ENCODE data around the gene ANKRD33.

Gene ANKRD33

DNA sequence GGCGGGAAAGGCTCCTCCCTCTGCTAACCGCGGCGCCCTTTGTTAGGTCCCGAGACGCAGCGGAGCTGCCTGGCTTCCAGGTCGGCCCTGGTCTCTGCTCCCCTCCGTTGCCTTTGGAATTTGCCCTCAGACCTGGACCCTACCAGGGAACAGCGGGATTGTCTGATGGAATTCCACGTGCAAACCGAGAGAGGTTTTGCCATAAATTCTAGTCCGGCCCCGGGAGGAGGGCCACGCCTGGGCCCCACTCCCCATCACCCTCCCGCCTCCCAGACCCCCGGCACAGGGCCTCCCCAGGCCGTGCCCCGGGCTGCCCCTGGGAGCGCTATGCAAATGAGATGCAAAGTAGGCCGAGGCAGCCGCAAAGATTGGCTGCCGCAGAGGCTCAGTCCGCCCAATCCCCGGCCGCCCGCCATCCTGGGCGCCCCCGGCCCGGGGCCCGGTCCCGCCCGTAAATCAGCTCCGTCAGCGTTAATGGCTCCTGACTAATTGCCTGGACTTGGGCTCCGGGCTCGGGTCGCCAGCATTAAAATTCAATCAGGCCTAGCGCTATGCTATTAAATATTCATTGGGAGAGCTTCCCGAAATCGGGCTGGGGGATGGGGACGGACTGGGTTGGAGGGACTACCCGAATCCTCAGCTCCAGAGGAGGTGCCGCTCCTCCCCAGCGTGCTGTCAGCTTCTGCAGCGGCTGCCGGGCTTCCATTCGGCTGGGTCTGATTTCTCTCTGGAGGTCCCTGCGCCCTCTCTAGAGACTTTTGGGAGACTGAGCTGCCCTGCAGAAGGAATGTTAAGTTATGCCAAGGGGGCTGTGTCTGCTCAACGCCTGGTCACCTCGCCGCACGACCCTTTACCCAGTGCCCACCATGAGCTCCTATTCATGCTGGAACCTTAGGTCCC, 23.7 kb upstream of the ANKRD33 start:
- H4K5ac ChIP-seq (ENCODE audit: low read length): no peak overlapping the region
- H3K27me3 ChIP-seq (ENCODE audit: insufficient read depth, low read length, poor library complexity): peaks cover 3% of the 10 kb centered on the region
- peak overlapping the region; percentile 55 for H3K4me2 ChIP-seq (ENCODE audit: low read length)
- no peak overlapping the region for H2AK5ac ChIP-seq (ENCODE audit: low read length)
- peak overlapping the region; percentile 60 for H3K9ac ChIP-seq (ENCODE audit: low read length)
- H3K4me3 ChIP-seq (ENCODE audit: low read length): peak overlapping the region; percentile 36
- no peaks in the 10 kb centered on the region for H3K79me1 ChIP-seq (ENCODE audit: low read length)
- no peak overlapping the region for H3K4ac ChIP-seq (ENCODE audit: low read depth, low read length)
- H3K27ac ChIP-seq (ENCODE audit: low read depth, low read length): no peak overlapping the region
- peak overlapping the region; percentile 6 for H2BK120ac ChIP-seq (ENCODE audit: low read depth, low read length)
- WGBS (ENCODE audit: extremely low coverage, insufficient coverage, low lambda C conversion rate): no CpG with 5 or more reads among the region's 53 CpGs
- H2BK5ac ChIP-seq (ENCODE audit: low read length): no peak overlapping the region
- no peaks in the 10 kb centered on the region for H3K79me2 ChIP-seq (ENCODE audit: control insufficient read depth, insufficient read depth, low read length)
- H4K8ac ChIP-seq (ENCODE audit: low read depth, low read length): no peak overlapping the region
- peaks cover 6% of the 10 kb centered on the region for H3K4me1 ChIP-seq (ENCODE audit: control insufficient read depth, low read depth, low read length)
- no peak overlapping the region for H3K23ac ChIP-seq (ENCODE audit: low read length)
- H3K18ac ChIP-seq (ENCODE audit: low read length): peak overlapping the region; percentile 29
- DNase-seq: peak; percentile 89
- H3K56ac ChIP-seq (ENCODE audit: low read length): peak overlapping the region; percentile 86
- no peak overlapping the region for H2BK15ac ChIP-seq (replicated peaks; ENCODE audit: low read depth)
- H3K36me3 ChIP-seq (ENCODE audit: control insufficient read depth, insufficient read depth, low read length): no peaks in the 10 kb centered on the region

DNA sequence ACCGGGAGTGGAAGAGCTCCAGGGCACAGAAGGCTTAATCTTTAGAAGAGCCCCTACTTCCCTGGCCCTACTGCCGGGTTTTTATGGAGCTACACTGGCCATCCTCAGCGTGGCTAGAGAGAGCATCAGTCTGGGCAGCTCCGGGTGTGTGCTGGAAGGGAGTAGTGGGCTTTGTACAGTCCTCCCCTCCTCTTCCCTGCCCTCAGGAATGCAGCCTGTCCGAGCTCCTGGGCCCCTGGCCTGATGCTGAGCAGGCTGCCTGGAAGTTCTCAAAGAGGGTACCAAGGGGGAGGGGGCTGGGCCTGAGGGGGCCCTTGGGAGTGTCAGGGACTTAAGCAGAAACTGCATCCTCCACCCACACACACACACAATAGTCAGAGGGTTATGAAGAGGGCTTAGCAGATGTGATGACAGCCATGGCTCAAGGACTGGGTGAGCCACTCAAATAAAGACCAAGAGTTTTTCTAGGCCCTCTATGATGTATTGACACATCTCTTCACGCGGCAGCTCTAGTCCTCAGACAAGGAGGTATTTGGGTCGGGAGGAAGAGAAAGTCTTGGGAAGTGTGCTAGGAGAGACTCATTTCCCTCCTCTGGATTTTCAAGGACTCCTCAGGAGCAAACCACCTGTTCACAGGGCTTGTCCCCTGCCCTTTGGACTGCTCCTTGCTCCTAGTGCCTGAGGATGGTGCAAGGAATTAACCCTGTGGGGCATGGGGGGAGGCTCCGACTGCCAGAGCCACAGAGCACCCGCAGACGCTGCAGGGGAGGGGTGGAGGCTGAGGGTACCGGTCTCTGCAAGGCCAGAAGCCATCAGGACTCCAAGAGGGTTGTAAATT, 22.9 kb upstream of the ANKRD33 start:
- H3K36me3 ChIP-seq (ENCODE audit: control insufficient read depth, insufficient read depth, low read length): no peaks in the 10 kb centered on the region
- H3K4me2 ChIP-seq (ENCODE audit: low read length): peak overlapping the region; percentile 2
- H3K18ac ChIP-seq (ENCODE audit: low read length): no peak overlapping the region
- whole genome bisulfite sequencing (ENCODE audit: extremely low coverage, insufficient coverage, low lambda C conversion rate): no CpG with 5 or more reads among the region's 12 CpGs
- H3K4me1 ChIP-seq (ENCODE audit: control insufficient read depth, low read depth, low read length): peaks cover 6% of the 10 kb centered on the region
- H3K23ac ChIP-seq (ENCODE audit: low read length): no peak overlapping the region
- H3K56ac ChIP-seq (ENCODE audit: low read length): peak overlapping the region; percentile 28
- H3K9ac ChIP-seq (ENCODE audit: low read length): peak overlapping the region; percentile 60
- no peak overlapping the region for H4K8ac ChIP-seq (ENCODE audit: low read depth, low read length)
- H3K27ac ChIP-seq (ENCODE audit: low read depth, low read length): no peak overlapping the region
- DNase-seq: peak; percentile 21
- H3K27me3 ChIP-seq (ENCODE audit: insufficient read depth, low read length, poor library complexity): peaks cover 3% of the 10 kb centered on the region
- no peaks in the 10 kb centered on the region for H3K79me1 ChIP-seq (ENCODE audit: low read length)
- no peak overlapping the region for H4K5ac ChIP-seq (ENCODE audit: low read length)
- H2BK15ac ChIP-seq (replicated peaks; ENCODE audit: low read depth): no peak overlapping the region
- H2BK5ac ChIP-seq (ENCODE audit: low read length): no peak overlapping the region
- no peak overlapping the region for H3K4me3 ChIP-seq (ENCODE audit: low read length)
- H3K79me2 ChIP-seq (ENCODE audit: control insufficient read depth, insufficient read depth, low read length): no peaks in the 10 kb centered on the region
- H3K4ac ChIP-seq (ENCODE audit: low read depth, low read length): no peak overlapping the region
- H2AK5ac ChIP-seq (ENCODE audit: low read length): no peak overlapping the region
- no peak overlapping the region for H2BK120ac ChIP-seq (ENCODE audit: low read depth, low read length)

DNA sequence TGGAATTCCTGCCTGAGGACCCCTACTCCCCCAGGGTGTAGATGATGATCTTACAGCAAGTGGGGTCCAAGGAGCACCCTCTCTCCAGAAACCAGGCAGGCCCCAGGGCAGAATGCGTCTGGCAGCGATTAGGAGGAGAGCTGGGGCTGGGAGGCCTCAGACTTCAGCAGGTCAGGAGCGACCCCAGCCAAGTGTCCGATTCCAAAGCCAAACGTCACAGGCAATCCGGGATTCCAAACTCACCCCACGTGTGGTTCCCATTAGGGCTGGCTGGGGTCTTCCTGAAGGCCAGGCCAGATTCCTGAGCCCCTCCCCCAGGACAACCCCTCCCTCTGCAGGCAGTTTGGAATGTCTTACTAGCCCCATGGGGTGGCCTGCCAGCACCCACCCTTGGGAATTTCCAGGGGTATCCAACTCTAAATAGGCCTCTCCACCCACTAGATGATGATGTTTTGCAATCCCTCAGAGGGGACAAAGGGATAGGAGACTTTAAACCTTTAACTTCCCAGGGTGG, 22.1 kb upstream of the ANKRD33 start:
- no peaks in the 10 kb centered on the region for H3K79me2 ChIP-seq (ENCODE audit: control insufficient read depth, insufficient read depth, low read length)
- peaks cover 6% of the 10 kb centered on the region for H3K4me1 ChIP-seq (ENCODE audit: control insufficient read depth, low read depth, low read length)

DNA sequence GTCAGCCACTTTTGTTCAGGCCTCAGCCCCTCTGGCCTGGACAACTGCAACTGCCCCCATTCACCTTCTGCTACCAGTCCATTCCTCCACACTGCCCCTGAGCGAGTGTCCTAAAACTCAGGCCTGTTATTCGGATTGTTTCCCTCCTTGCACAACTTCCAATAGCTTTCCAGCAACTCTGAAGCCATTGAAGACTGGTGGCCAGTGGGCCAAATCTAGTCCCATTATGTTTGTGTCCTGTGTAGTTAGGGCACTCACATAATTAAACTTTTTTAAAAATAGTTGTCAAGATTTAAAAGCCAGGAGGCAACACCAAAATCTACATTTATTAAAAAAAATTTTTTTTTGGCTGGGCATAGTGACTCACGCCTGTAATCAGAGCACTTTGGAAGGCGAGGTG, 21.6 kb upstream of the ANKRD33 start:
- Histone ChIP-seq H3K4ac (ENCODE audit: low read depth, low read length) (no peak overlapping the region), H2BK15ac (replicated peaks; ENCODE audit: low read depth) (no peak overlapping the region), H3K4me1 (ENCODE audit: control insufficient read depth, low read depth, low read length) (peaks cover 6% of the 10 kb centered on the region), H3K27me3 (ENCODE audit: insufficient read depth, low read length, poor library complexity) (peaks cover 5% of the 10 kb centered on the region), H3K27ac (ENCODE audit: low read depth, low read length) (no peak overlapping the region), H3K23ac (ENCODE audit: low read length) (no peak overlapping the region), H2BK120ac (ENCODE audit: low read depth, low read length) (no peak overlapping the region), H2BK5ac (ENCODE audit: low read length) (no peak overlapping the region), H3K4me3 (ENCODE audit: low read length) (no peak overlapping the region), H2AK5ac (ENCODE audit: low read length) (no peak overlapping the region), H3K56ac (ENCODE audit: low read length) (no peak overlapping the region), H3K79me2 (ENCODE audit: control insufficient read depth, insufficient read depth, low read length) (no peaks in the 10 kb centered on the region), H3K4me2 (ENCODE audit: low read length) (no peak overlapping the region), H3K18ac (ENCODE audit: low read length) (no peak overlapping the region), H3K79me1 (ENCODE audit: low read length) (no peaks in the 10 kb centered on the region), H3K36me3 (ENCODE audit: control insufficient read depth, insufficient read depth, low read length) (no peaks in the 10 kb centered on the region), H4K8ac (ENCODE audit: low read depth, low read length) (no peak overlapping the region), H4K5ac (ENCODE audit: low read length) (no peak overlapping the region), H3K9ac (ENCODE audit: low read length) (no peak overlapping the region)
- DNase-seq: no peak
- no CpG with 5 or more reads among the region's 4 CpGs for WGBS (ENCODE audit: extremely low coverage, insufficient coverage, low lambda C conversion rate)

More for the DNA sequence above, 22.1 kb upstream of the ANKRD33 start:
- no CpG with 5 or more reads among the region's 7 CpGs for WGBS (ENCODE audit: extremely low coverage, insufficient coverage, low lambda C conversion rate)
- no peak overlapping the region for H3K4ac ChIP-seq (ENCODE audit: low read depth, low read length)
- no peak overlapping the region for H3K4me2 ChIP-seq (ENCODE audit: low read length)
- no peak overlapping the region for H3K18ac ChIP-seq (ENCODE audit: low read length)
- no peak overlapping the region for H4K8ac ChIP-seq (ENCODE audit: low read depth, low read length)
- no peak overlapping the region for H3K27ac ChIP-seq (ENCODE audit: low read depth, low read length)
- no peak overlapping the region for H3K4me3 ChIP-seq (ENCODE audit: low read length)
- H4K5ac ChIP-seq (ENCODE audit: low read length): no peak overlapping the region
- H3K56ac ChIP-seq (ENCODE audit: low read length): no peak overlapping the region
- no peak overlapping the region for H3K9ac ChIP-seq (ENCODE audit: low read length)
- no peaks in the 10 kb centered on the region for H3K36me3 ChIP-seq (ENCODE audit: control insufficient read depth, insufficient read depth, low read length)
- no peak overlapping the region for H2BK15ac ChIP-seq (replicated peaks; ENCODE audit: low read depth)
- peak; percentile 31 for DNase-seq
- no peak overlapping the region for H2BK5ac ChIP-seq (ENCODE audit: low read length)
- H2BK120ac ChIP-seq (ENCODE audit: low read depth, low read length): no peak overlapping the region
- no peak overlapping the region for H2AK5ac ChIP-seq (ENCODE audit: low read length)
- no peak overlapping the region for H3K23ac ChIP-seq (ENCODE audit: low read length)
- H3K79me1 ChIP-seq (ENCODE audit: low read length): no peaks in the 10 kb centered on the region
- H3K27me3 ChIP-seq (ENCODE audit: insufficient read depth, low read length, poor library complexity): peaks cover 5% of the 10 kb centered on the region

DNA sequence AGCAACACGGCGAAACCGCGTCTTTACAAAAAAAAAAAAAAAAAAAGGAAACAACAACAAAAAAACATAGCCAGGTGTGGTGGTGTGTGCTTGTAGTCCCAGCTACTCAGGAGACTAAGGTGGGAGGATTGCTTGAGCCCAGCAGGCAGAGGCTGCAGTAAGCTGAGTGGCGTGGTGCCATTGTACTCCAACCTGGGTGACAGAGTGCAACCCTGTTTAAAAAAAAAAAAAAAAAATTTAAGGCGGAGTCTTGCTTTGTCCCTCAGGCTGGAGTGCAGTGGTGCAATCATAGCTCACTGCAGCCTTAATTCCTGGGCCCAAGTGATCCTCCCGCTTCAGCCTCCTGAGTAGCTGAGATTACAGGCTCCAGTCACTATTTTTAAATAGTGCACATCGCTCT, 21.1 kb upstream of the ANKRD33 start:
- no peak overlapping the region for H3K23ac ChIP-seq (ENCODE audit: low read length)
- no peak overlapping the region for H3K4me3 ChIP-seq (ENCODE audit: low read length)
- no peak overlapping the region for H2BK5ac ChIP-seq (ENCODE audit: low read length)
- H3K4me1 ChIP-seq (ENCODE audit: control insufficient read depth, low read depth, low read length): peaks cover 6% of the 10 kb centered on the region
- H3K9ac ChIP-seq (ENCODE audit: low read length): no peak overlapping the region
- no peak overlapping the region for H3K18ac ChIP-seq (ENCODE audit: low read length)
- no peaks in the 10 kb centered on the region for H3K79me2 ChIP-seq (ENCODE audit: control insufficient read depth, insufficient read depth, low read length)
- H3K27ac ChIP-seq (ENCODE audit: low read depth, low read length): no peak overlapping the region
- H3K56ac ChIP-seq (ENCODE audit: low read length): no peak overlapping the region
- no peak overlapping the region for H2BK15ac ChIP-seq (replicated peaks; ENCODE audit: low read depth)
- no CpG with 5 or more reads among the region's 8 CpGs for WGBS (ENCODE audit: extremely low coverage, insufficient coverage, low lambda C conversion rate)
- H4K5ac ChIP-seq (ENCODE audit: low read length): no peak overlapping the region
- no peak overlapping the region for H2BK120ac ChIP-seq (ENCODE audit: low read depth, low read length)
- H3K79me1 ChIP-seq (ENCODE audit: low read length): no peaks in the 10 kb centered on the region
- peaks cover 5% of the 10 kb centered on the region for H3K27me3 ChIP-seq (ENCODE audit: insufficient read depth, low read length, poor library complexity)
- no peak for DNase-seq
- H2AK5ac ChIP-seq (ENCODE audit: low read length): no peak overlapping the region
- H3K4me2 ChIP-seq (ENCODE audit: low read length): no peak overlapping the region
- no peaks in the 10 kb centered on the region for H3K36me3 ChIP-seq (ENCODE audit: control insufficient read depth, insufficient read depth, low read length)
- no peak overlapping the region for H3K4ac ChIP-seq (ENCODE audit: low read depth, low read length)
- H4K8ac ChIP-seq (ENCODE audit: low read depth, low read length): no peak overlapping the region
